Measurements from ENCODE around the gene MRPL49. TPM values are rescaled to one million over a fixed set of nuclear protein-coding genes. Genes with fewer than 3 reads are reported as not detected.

Gene MRPL49
- total and polyA plus RNA-seq, 2 of the 13 experiments (the other 11 are each of a cell fraction or from before 2014, with no cell fraction given), result 39.2 to 53.3 TPM

GRCh38 chr11:65150509-65151299 is 28.6 kb downstream of the MRPL49 start (continued):
- no peak for TF ChIP-seq THRA (CRISPR knock-in tag; IDR thresholded peaks at IDR 0.05; ENCODE audit: borderline replicate concordance)
- TF ChIP-seq, protein P1, sequence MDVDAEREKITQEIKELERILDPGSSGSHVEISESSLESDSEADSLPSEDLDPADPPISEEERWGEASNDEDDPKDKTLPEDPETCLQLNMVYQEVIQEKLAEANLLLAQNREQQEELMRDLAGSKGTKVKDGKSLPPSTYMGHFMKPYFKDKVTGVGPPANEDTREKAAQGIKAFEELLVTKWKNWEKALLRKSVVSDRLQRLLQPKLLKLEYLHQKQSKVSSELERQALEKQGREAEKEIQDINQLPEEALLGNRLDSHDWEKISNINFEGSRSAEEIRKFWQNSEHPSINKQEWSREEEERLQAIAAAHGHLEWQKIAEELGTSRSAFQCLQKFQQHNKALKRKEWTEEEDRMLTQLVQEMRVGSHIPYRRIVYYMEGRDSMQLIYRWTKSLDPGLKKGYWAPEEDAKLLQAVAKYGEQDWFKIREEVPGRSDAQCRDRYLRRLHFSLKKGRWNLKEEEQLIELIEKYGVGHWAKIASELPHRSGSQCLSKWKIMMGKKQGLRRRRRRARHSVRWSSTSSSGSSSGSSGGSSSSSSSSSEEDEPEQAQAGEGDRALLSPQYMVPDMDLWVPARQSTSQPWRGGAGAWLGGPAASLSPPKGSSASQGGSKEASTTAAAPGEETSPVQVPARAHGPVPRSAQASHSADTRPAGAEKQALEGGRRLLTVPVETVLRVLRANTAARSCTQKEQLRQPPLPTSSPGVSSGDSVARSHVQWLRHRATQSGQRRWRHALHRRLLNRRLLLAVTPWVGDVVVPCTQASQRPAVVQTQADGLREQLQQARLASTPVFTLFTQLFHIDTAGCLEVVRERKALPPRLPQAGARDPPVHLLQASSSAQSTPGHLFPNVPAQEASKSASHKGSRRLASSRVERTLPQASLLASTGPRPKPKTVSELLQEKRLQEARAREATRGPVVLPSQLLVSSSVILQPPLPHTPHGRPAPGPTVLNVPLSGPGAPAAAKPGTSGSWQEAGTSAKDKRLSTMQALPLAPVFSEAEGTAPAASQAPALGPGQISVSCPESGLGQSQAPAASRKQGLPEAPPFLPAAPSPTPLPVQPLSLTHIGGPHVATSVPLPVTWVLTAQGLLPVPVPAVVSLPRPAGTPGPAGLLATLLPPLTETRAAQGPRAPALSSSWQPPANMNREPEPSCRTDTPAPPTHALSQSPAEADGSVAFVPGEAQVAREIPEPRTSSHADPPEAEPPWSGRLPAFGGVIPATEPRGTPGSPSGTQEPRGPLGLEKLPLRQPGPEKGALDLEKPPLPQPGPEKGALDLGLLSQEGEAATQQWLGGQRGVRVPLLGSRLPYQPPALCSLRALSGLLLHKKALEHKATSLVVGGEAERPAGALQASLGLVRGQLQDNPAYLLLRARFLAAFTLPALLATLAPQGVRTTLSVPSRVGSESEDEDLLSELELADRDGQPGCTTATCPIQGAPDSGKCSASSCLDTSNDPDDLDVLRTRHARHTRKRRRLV (CRISPR knock-in tag; IDR thresholded peaks at IDR 0.05), result no peak
- no peak for TF ChIP-seq NR2C2 (CRISPR knock-in tag; IDR thresholded peaks at IDR 0.05; ENCODE audit: borderline replicate concordance)
- TF ChIP-seq ZNF746 (CRISPR knock-in tag; IDR thresholded peaks at IDR 0.05), result no peak
- TF ChIP-seq ZMAT5 (CRISPR knock-in tag; IDR thresholded peaks at IDR 0.05; ENCODE audit: borderline replicate concordance, low read depth), result no peak
- TF ChIP-seq RXRB (CRISPR knock-in tag; IDR thresholded peaks at IDR 0.05; ENCODE audit: borderline replicate concordance), result 0 out of 2 replicates have a peak, but pooled peaks have one; percentile 18
- TF ChIP-seq GABPB1 (CRISPR knock-in tag; IDR thresholded peaks at IDR 0.05), result 0 out of 2 replicates have a peak, but pooled peaks have one; percentile 23
- TF ChIP-seq, protein P2, sequence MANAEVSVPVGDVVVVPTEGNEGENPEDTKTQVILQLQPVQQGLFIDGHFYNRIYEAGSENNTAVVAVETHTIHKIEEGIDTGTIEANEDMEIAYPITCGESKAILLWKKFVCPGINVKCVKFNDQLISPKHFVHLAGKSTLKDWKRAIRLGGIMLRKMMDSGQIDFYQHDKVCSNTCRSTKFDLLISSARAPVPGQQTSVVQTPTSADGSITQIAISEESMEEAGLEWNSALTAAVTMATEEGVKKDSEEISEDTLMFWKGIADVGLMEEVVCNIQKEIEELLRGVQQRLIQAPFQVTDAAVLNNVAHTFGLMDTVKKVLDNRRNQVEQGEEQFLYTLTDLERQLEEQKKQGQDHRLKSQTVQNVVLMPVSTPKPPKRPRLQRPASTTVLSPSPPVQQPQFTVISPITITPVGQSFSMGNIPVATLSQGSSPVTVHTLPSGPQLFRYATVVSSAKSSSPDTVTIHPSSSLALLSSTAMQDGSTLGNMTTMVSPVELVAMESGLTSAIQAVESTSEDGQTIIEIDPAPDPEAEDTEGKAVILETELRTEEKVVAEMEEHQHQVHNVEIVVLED (CRISPR knock-in tag; IDR thresholded peaks at IDR 0.05; ENCODE audit: borderline replicate concordance), result no peak
- TF ChIP-seq ZBTB44 (CRISPR knock-in tag; IDR thresholded peaks at IDR 0.05), result no peak
- TF ChIP-seq GPN1 (CRISPR knock-in tag; IDR thresholded peaks at IDR 0.05; ENCODE audit: borderline replicate concordance), result no peak
- no peak for TF ChIP-seq ARNTL (CRISPR knock-in tag; IDR thresholded peaks at IDR 0.05)
- TF ChIP-seq, protein P3, sequence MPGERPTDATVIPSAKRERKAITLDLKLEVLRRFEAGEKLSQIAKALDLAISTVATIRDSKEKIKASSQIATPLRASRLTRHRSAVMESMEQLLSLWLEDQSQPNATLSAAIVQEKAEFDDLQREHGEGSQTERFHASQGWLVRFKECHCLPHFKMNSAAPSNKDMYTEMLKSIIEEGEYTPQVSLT (CRISPR knock-in tag; IDR thresholded peaks at IDR 0.05; ENCODE audit: borderline replicate concordance, low read depth), result no peak
- no peak for TF ChIP-seq ZNF33B (CRISPR knock-in tag; IDR thresholded peaks at IDR 0.05)
- no peak for TF ChIP-seq AGO2 (optimal IDR thresholded peaks at IDR 0.05; ENCODE audit: low read depth, low read length)
- no peak for TF ChIP-seq ZNF557 (CRISPR knock-in tag; IDR thresholded peaks at IDR 0.05)
- no peak for TF ChIP-seq SAP130 (CRISPR knock-in tag; IDR thresholded peaks at IDR 0.05; ENCODE audit: low read depth)
- TF ChIP-seq RARA (CRISPR knock-in tag; IDR thresholded peaks at IDR 0.05), result no peak
- no peak for TF ChIP-seq TBL1XR1 (IDR thresholded peaks at IDR 0.05; ENCODE audit: borderline replicate concordance, low read length, partially characterized antibody)

Measured in HepG2 (cell line).